Measurements from ENCODE around the gene EDIL3. TPM values are rescaled to one million over a fixed set of nuclear protein-coding genes. Genes with fewer than 3 reads are reported as not detected.

The EDIL3 gene
- total and polyA plus RNA-seq, 2 donors (not counting 3 experiments of a cell fraction or from before 2014, with no cell fraction given): 9.1 to 28.8 TPM

DNA sequence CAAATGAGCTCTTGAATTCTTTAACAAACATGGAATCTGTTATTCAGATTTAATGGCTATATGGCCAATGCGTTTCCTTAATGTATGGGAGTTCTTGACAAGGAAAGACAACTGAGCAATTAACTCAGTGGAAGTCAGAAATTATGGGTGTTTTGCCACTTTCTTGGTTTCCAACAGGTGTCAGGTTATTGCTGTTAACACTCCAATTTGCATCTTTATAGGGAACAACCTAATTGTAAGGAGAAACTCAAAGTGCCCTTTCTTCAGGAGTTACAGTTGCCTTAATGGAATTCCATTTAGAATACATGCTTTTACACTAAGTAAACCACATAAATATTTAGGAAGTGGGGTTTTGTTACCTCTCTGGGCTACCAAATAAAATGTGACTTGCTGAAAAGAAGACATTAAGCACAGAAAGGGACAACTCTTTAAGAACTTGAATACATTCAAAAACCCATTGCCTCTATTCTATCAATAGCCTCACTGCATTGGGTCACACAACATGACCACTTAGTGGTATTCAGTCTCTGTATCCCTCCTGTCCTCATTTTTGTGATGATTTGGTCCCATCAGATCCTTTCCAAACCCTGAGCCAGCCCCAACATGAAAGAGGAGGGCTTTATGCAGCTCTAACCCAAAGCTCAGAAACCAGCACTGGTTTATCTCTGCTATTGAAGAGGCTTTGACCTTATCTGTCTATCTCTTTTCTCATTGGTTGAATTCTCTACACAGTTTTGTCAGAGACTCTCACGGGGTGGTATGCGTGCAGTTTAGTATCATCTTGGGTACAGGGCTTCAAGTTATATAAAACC lies 118.7 kb downstream of the EDIL3 start:
- Histone ChIP-seq H3K27ac (ENCODE audit: insufficient read depth, low read depth, low read length) (no peak overlapping the region), H3K4me3 (replicated peaks in 1 of 3; ENCODE audit: insufficient read depth in 1 of 3, low read depth in 1 of 3, low read length in 3 of 3) (no peak overlapping the region), H3K4me1 (ENCODE audit: control insufficient read depth, extremely low read depth, insufficient read depth, low read length) (no peaks in the 10 kb centered on the region), H3K36me3 (ENCODE audit: control insufficient read depth in 2 of 2, extremely low read depth in 1 of 2, insufficient read depth in 2 of 2, low read length in 2 of 2) (no peaks in the 10 kb centered on the region), H3K79me2 (ENCODE audit: control insufficient read depth, insufficient read depth, low read length) (no peaks in the 10 kb centered on the region), H3K9me3 (replicated peaks; ENCODE audit: control insufficient read depth, insufficient read depth, low read length) (no peaks in the 10 kb centered on the region), H4K20me1 (replicated peaks; ENCODE audit: control insufficient read depth, extremely low read depth, insufficient read depth, low read length) (no peaks in the 10 kb centered on the region), H3K4me2 (ENCODE audit: insufficient read depth, low read length) (no peak overlapping the region), H3K9ac (replicated peaks; ENCODE audit: extremely low read depth, insufficient read depth, low read length) (no peak overlapping the region), H3K9me1 (replicated peaks; ENCODE audit: control insufficient read depth, extremely low read depth, insufficient read depth, low read length) (no peaks in the 10 kb centered on the region), H2AFZ (ENCODE audit: low read depth, low read length) (no peak overlapping the region), H3K27me3 (ENCODE audit: control insufficient read depth in 2 of 2, insufficient read depth in 2 of 2, low read length in 2 of 2) (no peaks in the 10 kb centered on the region)
- no peak for DNase-seq (ENCODE audit: low read depth, low spot score)
- dilution Hi-C loops (cut with MboI; ENCODE audit: extremely low pct_ligation_motif_present, low sequenced_read_pairs) (no loop called here), intact Hi-C loops (cut with micrococcal nuclease) (no loop called here)
- ChIA-PET CTCF (interaction anchor here (0.7 kb wide), 1 partner anchor 10 kb away, joined by 3 read pairs; no protein-coding TSS in a partner anchor), POLR2A (no interaction called here)
- no TSS peak for BruUV-seq (replicated peaks)
- TF ChIP-seq POLR2A (IDR thresholded peaks at IDR 0.05; ENCODE audit: low read depth, low read length) (no peak), FOS (IDR thresholded peaks at IDR 0.05; ENCODE audit: borderline replicate concordance, insufficient read depth, low read length) (no peak), POLR2AphosphoS5 (IDR thresholded peaks at IDR 0.05; ENCODE audit: insufficient read depth, low read depth, low read length) (no peak), GATA2 (IDR thresholded peaks at IDR 0.05; ENCODE audit: insufficient read depth, insufficient read length, low read depth, low read length) (no peak), JUN (IDR thresholded peaks at IDR 0.05; ENCODE audit: borderline replicate concordance, insufficient read depth, insufficient read length, low read depth) (no peak), MYC (IDR thresholded peaks at IDR 0.05; ENCODE audit: low read depth, low read length) (no peak), EZH2 (IDR thresholded peaks at IDR 0.05; ENCODE audit: borderline replicate concordance, low read depth, low read length, severe bottlenecking) (no peak)
- TF ChIP-seq, protein P1, sequence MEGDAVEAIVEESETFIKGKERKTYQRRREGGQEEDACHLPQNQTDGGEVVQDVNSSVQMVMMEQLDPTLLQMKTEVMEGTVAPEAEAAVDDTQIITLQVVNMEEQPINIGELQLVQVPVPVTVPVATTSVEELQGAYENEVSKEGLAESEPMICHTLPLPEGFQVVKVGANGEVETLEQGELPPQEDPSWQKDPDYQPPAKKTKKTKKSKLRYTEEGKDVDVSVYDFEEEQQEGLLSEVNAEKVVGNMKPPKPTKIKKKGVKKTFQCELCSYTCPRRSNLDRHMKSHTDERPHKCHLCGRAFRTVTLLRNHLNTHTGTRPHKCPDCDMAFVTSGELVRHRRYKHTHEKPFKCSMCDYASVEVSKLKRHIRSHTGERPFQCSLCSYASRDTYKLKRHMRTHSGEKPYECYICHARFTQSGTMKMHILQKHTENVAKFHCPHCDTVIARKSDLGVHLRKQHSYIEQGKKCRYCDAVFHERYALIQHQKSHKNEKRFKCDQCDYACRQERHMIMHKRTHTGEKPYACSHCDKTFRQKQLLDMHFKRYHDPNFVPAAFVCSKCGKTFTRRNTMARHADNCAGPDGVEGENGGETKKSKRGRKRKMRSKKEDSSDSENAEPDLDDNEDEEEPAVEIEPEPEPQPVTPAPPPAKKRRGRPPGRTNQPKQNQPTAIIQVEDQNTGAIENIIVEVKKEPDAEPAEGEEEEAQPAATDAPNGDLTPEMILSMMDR (IDR thresholded peaks at IDR 0.05; ENCODE audit: extremely low read depth in 1 of 2, insufficient read depth in 1 of 2, low read depth in 1 of 2, low read length in 2 of 2): no peak
- TF ChIP-seq, protein P2, sequence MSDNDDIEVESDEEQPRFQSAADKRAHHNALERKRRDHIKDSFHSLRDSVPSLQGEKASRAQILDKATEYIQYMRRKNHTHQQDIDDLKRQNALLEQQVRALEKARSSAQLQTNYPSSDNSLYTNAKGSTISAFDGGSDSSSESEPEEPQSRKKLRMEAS (IDR thresholded peaks at IDR 0.05; ENCODE audit: insufficient read depth, insufficient read length): no peak
- FAIRE-seq: no peak
